ENCODE results near the gene CD300E.

Gene CD300E

GRCh38 chr17:74565126-74565525 lies 58.4 kb downstream of the CD300E start:
- no peak for DNase-seq (ENCODE audit: low read depth)

DNA sequence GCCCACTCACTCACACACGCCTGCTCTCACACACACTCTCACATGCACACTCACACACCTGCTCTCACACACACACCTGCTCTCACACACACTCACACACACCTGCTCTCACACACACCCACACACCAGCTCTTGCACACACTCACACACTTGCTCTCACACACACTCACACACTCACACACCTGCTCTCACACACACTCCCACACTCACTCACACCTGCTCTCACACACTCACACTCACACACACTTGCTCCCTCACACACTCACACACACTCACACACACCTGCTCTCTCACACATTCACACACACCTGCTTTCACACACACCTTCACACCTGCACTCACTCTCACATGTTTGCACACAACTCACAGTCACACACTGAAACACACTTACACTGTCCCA lies 60.2 kb downstream of the CD300E start:
- DNase-seq (ENCODE audit: low read depth): no peak

DNA sequence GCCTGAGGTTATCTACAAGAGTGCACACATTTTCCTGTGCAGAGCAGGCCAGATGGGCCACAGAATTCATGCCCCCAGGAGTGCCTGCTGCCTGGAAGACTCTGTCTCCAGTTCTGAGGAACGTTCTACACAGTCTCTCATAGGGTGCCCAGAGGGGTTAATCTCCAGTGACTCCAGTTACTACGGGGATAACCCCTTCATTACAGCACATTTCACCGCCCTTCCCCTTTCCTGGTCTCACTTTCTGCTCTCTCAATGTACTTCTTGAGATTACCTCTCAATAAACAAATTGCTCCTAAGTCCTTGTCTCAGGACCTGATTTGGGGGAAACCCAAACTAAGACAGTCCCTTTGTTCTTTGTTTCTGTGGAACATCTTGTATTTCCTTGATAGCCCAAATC lies 62.0 kb downstream of the CD300E start:
- no peak for DNase-seq (ENCODE audit: low read depth)

Data from fibroblast of the conjunctiva (primary cell).